Keratinocyte (primary cell): ENCODE measurements around the gene MAL. TPM values are rescaled to one million over a fixed set of nuclear protein-coding genes. Genes with fewer than 3 reads are reported as not detected.

Experiments
- DNase-seq: peaks from one replicate; pipeline ENCODE4 v3.0.0-alpha.2; 2011; ENCODE audit warnings: low read depth, missing footprints, low spot score
- FAIRE-seq: peaks from 2 replicates; lab custom pipeline; 2011; peaks lifted over from hg19 to GRCh38; lab: Jason Lieb, UNC
- H2AFZ ChIP-seq: 2 replicates; pipeline ENCODE4 v1.6.0; 2012; ENCODE audit warnings: low read length, control low read depth, inconsistent platforms; ENCODE audit not compliant: control insufficient read depth
- H3K27ac ChIP-seq: 2 replicates; pipeline ENCODE4 v1.5.1; 2011; ENCODE audit warnings: low read length; ENCODE audit not compliant: control insufficient read depth, insufficient read depth
- H3K27me3 ChIP-seq: 3 replicates; pipeline ENCODE4 v1.6.0; 2011; ENCODE audit warnings: low read length; ENCODE audit not compliant: control insufficient read depth, insufficient read depth; ENCODE audit errors: extremely low read depth
- H3K36me3 ChIP-seq, 2 experiments: 2 replicates in 1 of 2; 3 replicates in 1 of 2; pipeline ENCODE4 v1.5.1; 2011; ENCODE audit warnings: low read length in 2 of 2, mild to moderate bottlenecking in 1 of 2; ENCODE audit not compliant: control insufficient read depth in 2 of 2, insufficient read depth in 2 of 2; ENCODE audit errors: extremely low read depth in 1 of 2
- H3K4me1 ChIP-seq: 3 replicates; pipeline ENCODE4 v1.5.1; 2011; ENCODE audit warnings: low read length; ENCODE audit not compliant: control insufficient read depth, insufficient read depth; ENCODE audit errors: extremely low read depth
- H3K4me2 ChIP-seq: 3 replicates; pipeline ENCODE4 v1.6.0; 2011; ENCODE audit warnings: low read depth, low read length; ENCODE audit not compliant: control insufficient read depth, insufficient read depth; ENCODE audit errors: extremely low read depth
- H3K4me3 ChIP-seq, 3 experiments: fragments of 200-600 bp in 1 of 3; sonication (generic) in 1 of 3; 2 replicates in 2 of 3; 3 replicates in 1 of 3; pipeline ENCODE4 v1.5.1; 2011 to 2016; ENCODE audit warnings: low read length in 3 of 3, mild to moderate bottlenecking in 3 of 3, control low read depth in 2 of 3, inconsistent platforms in 1 of 3, low read depth in 1 of 3, mixed read lengths in 1 of 3, mixed run types in 1 of 3, moderate library complexity in 1 of 3; ENCODE audit not compliant: control insufficient read depth in 2 of 3, insufficient read depth in 2 of 3; ENCODE audit errors: extremely low read depth in 1 of 3
- H3K79me2 ChIP-seq: 2 replicates; pipeline ENCODE4 v1.6.0; 2012; ENCODE audit warnings: low read length; ENCODE audit not compliant: control insufficient read depth, insufficient read depth
- H3K9ac ChIP-seq: 3 replicates; pipeline ENCODE4 v1.6.0; 2011; ENCODE audit warnings: low read length; ENCODE audit not compliant: control insufficient read depth, insufficient read depth; ENCODE audit errors: extremely low read depth
- H3K9me1 ChIP-seq: 3 replicates; pipeline ENCODE4 v1.6.0; 2011; ENCODE audit warnings: low read length; ENCODE audit not compliant: control insufficient read depth, insufficient read depth; ENCODE audit errors: extremely low read depth
- H3K9me3 ChIP-seq: 2 replicates; pipeline ENCODE4 v1.5.1; 2012; ENCODE audit warnings: low read depth, low read length; ENCODE audit not compliant: control insufficient read depth
- H4K20me1 ChIP-seq: 3 replicates; pipeline ENCODE4 v1.6.0; 2011; ENCODE audit warnings: low read length; ENCODE audit not compliant: control insufficient read depth, insufficient read depth; ENCODE audit errors: extremely low read depth
- EZH2 ChIP-seq: IDR thresholded peaks from one replicate; pipeline ENCODE4 v1.6.1; 2012; ENCODE audit warnings: inconsistent platforms, mild to moderate bottlenecking, low read length, moderate library complexity
- dilution Hi-C: fragments of 300-500 bp; cut with MboI; formaldehyde crosslinking; loops from one replicate; pipeline ENCODE4 v1.7.0; 2020; ENCODE audit warnings: low sequenced_read_pairs; ENCODE audit not compliant: extremely low pct_ligation_motif_present
- polyA plus RNA-seq, 5 experiments: library from polyadenylated mRNA; depleted of rRNA in 3 of 5; stranded (reverse) in 3 of 5; stranded (forward) in 1 of 5; unstranded in 1 of 5; fragments of >200 nt; gene quantifications; 1 replicate in 1 of 5; 2 replicates in 3 of 5; 3 replicates in 1 of 5; pipeline versions ENCODE4 v1.2.1 to v1.2.3, GENCODE V29; 2011 to 2012; ENCODE audit warnings: missing spikeins in 2 of 5, low read depth in 1 of 5, low replicate concordance in 1 of 5
- TF ChIP-seq, protein P1 (sequence below), 3 experiments: IDR thresholded peaks in 1 of 3; conservative IDR thresholded peaks in 1 of 3; optimal IDR thresholded peaks in 1 of 3; 2 replicates in 2 of 3; 3 replicates in 1 of 3; pipeline versions ENCODE3 to v1.5.1; 2011; ENCODE audit warnings: low read length in 3 of 3, mild to moderate bottlenecking in 3 of 3, moderate library complexity in 2 of 3, control low read depth in 1 of 3, inconsistent platforms in 1 of 3; ENCODE audit not compliant: insufficient read depth in 2 of 3; ENCODE audit errors: extremely low read depth in 1 of 3

MAL gene
- polyA plus RNA-seq, 1 donor (not counting 4 experiments of a cell fraction or from before 2014, with no cell fraction given) = not detected

DNA sequence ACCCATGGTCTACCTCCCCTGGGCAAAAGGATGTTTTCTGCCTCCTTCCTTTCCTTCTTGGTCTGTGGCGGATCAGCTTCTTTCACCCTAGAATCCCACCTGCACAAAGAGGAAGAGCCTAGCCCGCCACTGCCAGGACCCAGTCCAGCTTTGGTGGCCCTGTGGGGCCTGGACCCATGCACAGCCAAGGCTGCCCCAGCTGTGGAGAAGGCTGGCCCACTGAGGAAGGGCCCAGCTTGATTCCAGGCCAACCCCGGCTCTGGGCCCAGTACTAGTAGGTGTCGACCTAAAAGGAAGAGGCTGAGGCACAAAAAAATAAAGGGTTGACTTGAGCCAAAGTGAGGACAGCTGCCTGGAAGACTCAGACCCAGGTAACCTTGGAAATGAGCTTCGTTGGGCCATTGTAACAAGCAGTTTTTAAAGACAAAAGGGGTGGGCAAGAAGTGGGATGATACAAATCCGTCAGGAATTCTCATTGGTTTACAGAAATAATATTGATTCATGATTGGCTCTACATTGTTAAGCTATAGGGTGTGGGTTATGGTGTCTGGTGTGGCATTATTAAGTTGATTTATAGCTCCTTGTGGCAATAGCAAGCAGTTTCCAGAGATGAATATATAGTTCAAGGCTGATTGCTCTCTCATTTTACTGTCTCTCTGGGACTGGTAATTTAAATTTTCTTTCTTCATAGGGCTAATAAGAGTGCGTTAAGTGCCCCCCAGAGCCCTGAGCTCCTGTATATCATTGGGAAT lies 29.8 kb upstream of the MAL start:
- Histone ChIP-seq H3K4me2 (no peak overlapping the region), H3K9me3 (no peaks in the 10 kb centered on the region), H3K4me3 (no peak overlapping the region), H3K9me1 (no peaks in the 10 kb centered on the region), H3K27me3 (peaks cover 34% of the 10 kb centered on the region), H3K4me1 (no peaks in the 10 kb centered on the region), H3K79me2 (no peaks in the 10 kb centered on the region), H2AFZ (no peak overlapping the region), H3K36me3 (no peaks in the 10 kb centered on the region), H4K20me1 (no peaks in the 10 kb centered on the region), H3K9ac (no peak overlapping the region), H3K27ac (no peak overlapping the region)
- TF ChIP-seq, protein P1, sequence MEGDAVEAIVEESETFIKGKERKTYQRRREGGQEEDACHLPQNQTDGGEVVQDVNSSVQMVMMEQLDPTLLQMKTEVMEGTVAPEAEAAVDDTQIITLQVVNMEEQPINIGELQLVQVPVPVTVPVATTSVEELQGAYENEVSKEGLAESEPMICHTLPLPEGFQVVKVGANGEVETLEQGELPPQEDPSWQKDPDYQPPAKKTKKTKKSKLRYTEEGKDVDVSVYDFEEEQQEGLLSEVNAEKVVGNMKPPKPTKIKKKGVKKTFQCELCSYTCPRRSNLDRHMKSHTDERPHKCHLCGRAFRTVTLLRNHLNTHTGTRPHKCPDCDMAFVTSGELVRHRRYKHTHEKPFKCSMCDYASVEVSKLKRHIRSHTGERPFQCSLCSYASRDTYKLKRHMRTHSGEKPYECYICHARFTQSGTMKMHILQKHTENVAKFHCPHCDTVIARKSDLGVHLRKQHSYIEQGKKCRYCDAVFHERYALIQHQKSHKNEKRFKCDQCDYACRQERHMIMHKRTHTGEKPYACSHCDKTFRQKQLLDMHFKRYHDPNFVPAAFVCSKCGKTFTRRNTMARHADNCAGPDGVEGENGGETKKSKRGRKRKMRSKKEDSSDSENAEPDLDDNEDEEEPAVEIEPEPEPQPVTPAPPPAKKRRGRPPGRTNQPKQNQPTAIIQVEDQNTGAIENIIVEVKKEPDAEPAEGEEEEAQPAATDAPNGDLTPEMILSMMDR (optimal IDR thresholded peaks at IDR 0.05 in 1 of 3, IDR thresholded peaks at IDR 0.05 in 1 of 3, conservative IDR thresholded peaks at IDR 0.05 in 1 of 3; ENCODE audit: extremely low read depth in 1 of 3, insufficient read depth in 2 of 3, low read length in 3 of 3) = no peak
- TF ChIP-seq EZH2 = no peak
- DNase-seq = no peak
- dilution Hi-C loops = no loop called here
- FAIRE-seq = no peak

DNA sequence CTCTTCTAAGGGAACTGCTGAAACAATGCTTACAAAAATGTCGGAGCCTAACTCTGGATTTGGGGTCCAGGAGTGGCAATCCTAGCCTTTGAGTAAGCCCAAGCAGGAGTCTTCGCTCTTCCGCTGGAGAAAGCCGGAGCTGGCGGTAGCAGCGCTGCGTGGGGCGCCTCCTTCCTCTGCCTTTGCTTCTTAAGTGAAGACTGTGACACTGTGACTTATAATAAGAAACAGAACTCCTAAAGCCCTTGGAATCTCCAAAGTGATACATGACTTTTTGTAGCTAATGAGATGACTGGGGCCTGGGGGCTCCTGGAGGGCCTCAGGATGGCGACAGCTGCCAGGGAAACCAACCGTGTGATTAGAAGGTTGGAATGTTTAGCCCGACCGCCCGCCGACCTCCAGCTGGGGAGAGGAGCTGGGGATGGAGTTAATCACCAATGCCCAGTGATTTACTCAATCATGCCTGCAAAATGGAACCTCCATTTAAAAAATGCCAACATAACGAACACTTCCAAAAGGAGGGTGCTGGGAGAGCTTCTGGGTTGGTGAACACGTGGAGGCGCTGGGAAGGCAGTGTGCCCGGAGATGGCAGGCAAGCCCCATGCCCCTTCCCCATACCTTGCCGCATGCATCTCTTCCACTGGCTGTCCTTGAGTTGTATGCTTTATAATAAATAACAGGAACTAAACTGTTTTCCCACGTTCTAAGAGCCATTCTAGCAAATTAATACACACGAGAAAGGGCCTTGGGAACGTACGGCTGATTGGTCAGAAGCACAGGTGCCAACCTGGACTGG lies 29.0 kb upstream of the MAL start:
- Histone ChIP-seq H3K27ac (no peak overlapping the region), H3K4me2 (no peak overlapping the region), H3K9me3 (no peaks in the 10 kb centered on the region), H3K27me3 (peaks cover 34% of the 10 kb centered on the region), H3K36me3 (no peaks in the 10 kb centered on the region), H3K9ac (no peak overlapping the region), H3K4me1 (no peaks in the 10 kb centered on the region), H3K79me2 (no peaks in the 10 kb centered on the region), H4K20me1 (no peaks in the 10 kb centered on the region), H3K9me1 (no peaks in the 10 kb centered on the region), H2AFZ (no peak overlapping the region), H3K4me3 (no peak overlapping the region)
- no peak for TF ChIP-seq EZH2
- TF ChIP-seq, protein P1 (optimal IDR thresholded peaks at IDR 0.05 in 1 of 3, IDR thresholded peaks at IDR 0.05 in 1 of 3, conservative IDR thresholded peaks at IDR 0.05 in 1 of 3; ENCODE audit: extremely low read depth in 1 of 3, insufficient read depth in 2 of 3, low read length in 3 of 3) = no peak
- no peak for FAIRE-seq
- no peak for DNase-seq
- dilution Hi-C loops = no loop called here
